PC-3 (cell line): ENCODE data around the gene SLAMF7. TPM values are rescaled to one million over a fixed set of nuclear protein-coding genes. Genes with fewer than 3 reads are reported as not detected.
A peak's percentile ranks its signal among the peaks of the same experiment; 100 is the strongest.

ENCODE experiments used
- ATAC-seq: fragments of 200-7000 bp; cut with Tn5 transposase; 2 replicates; pipeline ENCODE4 v1.9.1; 2020; ENCODE audit warnings: mild to moderate bottlenecking, moderate library complexity
- BruUV-seq: library from RNA; stranded (reverse); fragments of 400-500 nt; replicated peaks from 2 replicates; lab custom pipeline; 2021; lab: Mats Ljungman, UMichigan
- CTCF ChIA-PET: fragments of 300-600 bp; sonication (Branson Sonifier 250); formaldehyde crosslinking; loops from one replicate; lab custom pipeline; 2022; ENCODE audit warnings: antibody characterized with exemption; lab: Charles Lee
- POLR2A ChIA-PET: fragments of 300-600 bp; sonication (Branson Sonifier 250); formaldehyde crosslinking; loops from one replicate; lab custom pipeline; 2022; ENCODE audit warnings: antibody characterized with exemption; ENCODE audit not compliant: unreplicated experiment; lab: Charles Lee
- DNase-seq: peaks from one replicate; pipeline ENCODE4 v3.0.0-alpha.2; 2015
- H2AFZ ChIP-seq: fragments of 300-600 bp; sonication (generic); 2 replicates; pipeline ENCODE4 v1.6.0; 2016; ENCODE audit warnings: antibody characterized with exemption, low read length
- H3F3A ChIP-seq: fragments of 300-600 bp; sonication (generic); one replicate; pipeline ENCODE4 v1.6.0; 2017; ENCODE audit warnings: antibody characterized with exemption, low read length, control low read depth, mild to moderate bottlenecking; ENCODE audit not compliant: unreplicated experiment
- H3K27ac ChIP-seq: fragments of 300-600 bp; sonication (generic); 2 replicates; pipeline ENCODE4 v1.5.1; 2016; ENCODE audit warnings: mild to moderate bottlenecking, low read length
- H3K27me3 ChIP-seq: fragments of 300-600 bp; sonication (generic); 2 replicates; pipeline ENCODE4 v1.6.1; 2016; ENCODE audit warnings: low read length, mixed read lengths
- H3K36me3 ChIP-seq: fragments of 300-600 bp; sonication (generic); 2 replicates; pipeline ENCODE4 v1.6.1; 2016; ENCODE audit warnings: low read depth, mixed run types, low read length, mixed read lengths
- H3K4me1 ChIP-seq: fragments of 300-600 bp; sonication (generic); 2 replicates; pipeline ENCODE4 v1.5.1; 2016; ENCODE audit warnings: low read length; ENCODE audit not compliant: insufficient read depth
- H3K4me2 ChIP-seq: fragments of 300-600 bp; sonication (generic); 2 replicates; pipeline ENCODE4 v1.6.0; 2016; ENCODE audit warnings: low read length
- H3K4me3 ChIP-seq: fragments of 300-600 bp; sonication (generic); 2 replicates; pipeline ENCODE4 v1.5.1; 2016; ENCODE audit warnings: mild to moderate bottlenecking, low read length, mixed read lengths
- H3K79me2 ChIP-seq: fragments of 300-600 bp; sonication (generic); 2 replicates; pipeline ENCODE4 v1.6.1; 2017; ENCODE audit warnings: low read length, mixed read lengths
- H3K9ac ChIP-seq: fragments of 300-600 bp; sonication (generic); 2 replicates; pipeline ENCODE4 v1.6.0; 2016; ENCODE audit warnings: mild to moderate bottlenecking, low read length
- H3K9me2 ChIP-seq: fragments of 300-600 bp; sonication (generic); replicated peaks from 2 replicates; pipeline ENCODE4 v1.6.1; 2016; ENCODE audit warnings: mixed run types, low read length, mixed read lengths
- H3K9me3 ChIP-seq: fragments of 300-600 bp; sonication (generic); 2 replicates; pipeline ENCODE4 v1.6.1; 2016; ENCODE audit warnings: low read length, mixed read lengths
- H4K20me1 ChIP-seq: fragments of 300-600 bp; sonication (generic); 2 replicates; pipeline ENCODE4 v1.6.1; 2016; ENCODE audit warnings: low read length, mixed read lengths
- EZH2 ChIP-seq: fragments of 300-600 bp; sonication (generic); IDR thresholded peaks from one replicate; pipeline ENCODE4 v1.6.1; 2017; ENCODE audit warnings: antibody characterized with exemption, mild to moderate bottlenecking, low read length; ENCODE audit not compliant: unreplicated experiment
- EZH2phosphoT487 ChIP-seq: fragments of 300-600 bp; sonication (generic); IDR thresholded peaks from 2 replicates; pipeline ENCODE4 v1.6.1; 2018; ENCODE audit warnings: mild to moderate bottlenecking, antibody characterized with exemption, low read length, borderline replicate concordance
- intact Hi-C: fragments of 100-400 bp; cut with micrococcal nuclease; formaldehyde crosslinking; loops from 2 replicates; pipeline ENCODE4 v1.9.0; 2023
- total RNA-seq: library from RNA; depleted of rRNA; stranded (reverse); fragments of >200 nt; gene quantifications from 2 replicates; pipeline ENCODE4 v1.2.3, GENCODE V29; 2014
- TF ChIP-seq, protein P1 (sequence below): fragments of 300-600 bp; sonication (generic); conservative IDR thresholded peaks from 2 replicates; pipeline ENCODE4 v1.5.1; 2017; ENCODE audit warnings: antibody characterized with exemption, low read depth, mild to moderate bottlenecking, low read length

The SLAMF7 gene
- total RNA-seq, 1 experiment from 2014 or later: 0.15 TPM

DNA sequence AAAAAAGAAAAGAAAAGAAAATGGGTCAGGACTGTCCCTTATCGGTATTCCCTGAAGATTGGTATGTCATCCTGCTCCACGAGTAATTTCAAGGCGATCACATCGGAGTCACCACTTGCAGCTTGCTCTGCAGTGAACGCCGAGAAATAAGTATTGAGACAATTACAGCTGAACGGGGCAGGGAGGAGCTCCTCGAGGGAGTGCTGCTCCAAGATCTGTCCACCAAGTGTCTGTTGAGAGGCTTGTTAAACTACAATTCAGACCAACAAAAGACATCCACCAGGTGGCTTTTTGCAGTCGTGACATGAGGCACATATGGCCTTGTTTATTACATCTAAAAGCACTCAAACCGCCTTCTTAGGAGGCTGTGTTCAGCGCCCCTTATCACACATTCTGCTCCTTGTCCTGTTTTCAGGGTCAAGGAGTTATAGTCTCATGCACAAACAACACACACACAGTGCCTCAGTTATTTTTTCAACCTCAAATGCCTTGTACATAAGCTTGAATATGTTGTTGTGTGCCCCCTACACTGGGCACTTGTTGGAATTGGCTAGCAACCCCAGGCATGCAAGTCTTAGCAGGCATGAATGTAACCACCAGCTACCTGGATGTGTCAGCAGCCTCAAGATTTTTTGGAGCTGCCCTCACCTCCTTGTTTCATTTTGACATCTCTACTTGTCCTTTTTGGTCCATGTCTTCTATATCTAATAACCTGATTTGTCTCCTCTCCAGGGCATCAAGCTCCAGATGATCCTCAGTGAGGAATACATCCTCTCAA is 14.4 kb upstream of the SLAMF7 start:
- peaks cover 9% of the 10 kb centered on the region; the same call in 1 of the 2 replicates for H3K27me3 ChIP-seq
- H2AFZ ChIP-seq: no peak overlapping the region
- BruUV-seq: no TSS peak
- intact Hi-C loops: loop anchor here (5.0 kb wide), 2 partner anchors 43 to 47 kb away; no protein-coding TSS in a partner anchor
- no peaks in the 10 kb centered on the region for H3K9me3 ChIP-seq
- H4K20me1 ChIP-seq: no peaks in the 10 kb centered on the region
- TF ChIP-seq EZH2phosphoT487 (no peak), EZH2 (no peak)
- TF ChIP-seq, protein P1, sequence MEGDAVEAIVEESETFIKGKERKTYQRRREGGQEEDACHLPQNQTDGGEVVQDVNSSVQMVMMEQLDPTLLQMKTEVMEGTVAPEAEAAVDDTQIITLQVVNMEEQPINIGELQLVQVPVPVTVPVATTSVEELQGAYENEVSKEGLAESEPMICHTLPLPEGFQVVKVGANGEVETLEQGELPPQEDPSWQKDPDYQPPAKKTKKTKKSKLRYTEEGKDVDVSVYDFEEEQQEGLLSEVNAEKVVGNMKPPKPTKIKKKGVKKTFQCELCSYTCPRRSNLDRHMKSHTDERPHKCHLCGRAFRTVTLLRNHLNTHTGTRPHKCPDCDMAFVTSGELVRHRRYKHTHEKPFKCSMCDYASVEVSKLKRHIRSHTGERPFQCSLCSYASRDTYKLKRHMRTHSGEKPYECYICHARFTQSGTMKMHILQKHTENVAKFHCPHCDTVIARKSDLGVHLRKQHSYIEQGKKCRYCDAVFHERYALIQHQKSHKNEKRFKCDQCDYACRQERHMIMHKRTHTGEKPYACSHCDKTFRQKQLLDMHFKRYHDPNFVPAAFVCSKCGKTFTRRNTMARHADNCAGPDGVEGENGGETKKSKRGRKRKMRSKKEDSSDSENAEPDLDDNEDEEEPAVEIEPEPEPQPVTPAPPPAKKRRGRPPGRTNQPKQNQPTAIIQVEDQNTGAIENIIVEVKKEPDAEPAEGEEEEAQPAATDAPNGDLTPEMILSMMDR: no peak
- no peak overlapping the region for H3K27ac ChIP-seq
- no peaks in the 10 kb centered on the region for H3F3A ChIP-seq
- H3K4me2 ChIP-seq: no peak overlapping the region
- ChIA-PET POLR2A (no interaction called here), CTCF (no interaction called here)
- peaks cover 18% of the 10 kb centered on the region for H3K4me1 ChIP-seq
- no peaks in the 10 kb centered on the region for H3K36me3 ChIP-seq
- H3K9me2 ChIP-seq: no peaks in the 10 kb centered on the region
- H3K4me3 ChIP-seq: no peak overlapping the region
- H3K9ac ChIP-seq: no peak overlapping the region
- DNase-seq (no peak), ATAC-seq (no peak)
- no peaks in the 10 kb centered on the region for H3K79me2 ChIP-seq

GRCh38 chr1:160726114-160726497 is 12.9 kb upstream of the SLAMF7 start:
- TF ChIP-seq EZH2phosphoT487: no peak
- TF ChIP-seq EZH2: no peak
- TF ChIP-seq, protein P1: no peak
- intact Hi-C loops: loop anchor here (1.0 to 5.0 kb wide), 5 partner anchors 41 to 265 kb away; no protein-coding TSS in a partner anchor
- peaks cover 5% of the 10 kb centered on the region; the same call in 1 of the 2 replicates for H3K27me3 ChIP-seq
- H3F3A ChIP-seq: no peaks in the 10 kb centered on the region
- BruUV-seq: no TSS peak
- CTCF ChIA-PET: interaction anchor here (0.8 kb wide), 1 partner anchor 226 kb away, joined by 3 read pairs; no protein-coding TSS in a partner anchor
- H3K27ac ChIP-seq: peak overlapping the region; percentile 69
- H3K9ac ChIP-seq: peak overlapping the region; percentile 40
- no peaks in the 10 kb centered on the region for H3K9me3 ChIP-seq
- peaks cover 18% of the 10 kb centered on the region for H3K4me1 ChIP-seq
- DNase-seq: peak; percentile 58
- H3K9me2 ChIP-seq: no peaks in the 10 kb centered on the region
- no peaks in the 10 kb centered on the region for H3K36me3 ChIP-seq
- ATAC-seq: peak; percentile 70
- H2AFZ ChIP-seq: peak overlapping the region; percentile 75
- H3K4me3 ChIP-seq: no peak overlapping the region
- peak overlapping the region; percentile 30 for H3K4me2 ChIP-seq
- POLR2A ChIA-PET: no interaction called here
- H4K20me1 ChIP-seq: no peaks in the 10 kb centered on the region
- no peaks in the 10 kb centered on the region for H3K79me2 ChIP-seq
